ENCODE results near the gene AFAP1.

AFAP1 gene

DNA sequence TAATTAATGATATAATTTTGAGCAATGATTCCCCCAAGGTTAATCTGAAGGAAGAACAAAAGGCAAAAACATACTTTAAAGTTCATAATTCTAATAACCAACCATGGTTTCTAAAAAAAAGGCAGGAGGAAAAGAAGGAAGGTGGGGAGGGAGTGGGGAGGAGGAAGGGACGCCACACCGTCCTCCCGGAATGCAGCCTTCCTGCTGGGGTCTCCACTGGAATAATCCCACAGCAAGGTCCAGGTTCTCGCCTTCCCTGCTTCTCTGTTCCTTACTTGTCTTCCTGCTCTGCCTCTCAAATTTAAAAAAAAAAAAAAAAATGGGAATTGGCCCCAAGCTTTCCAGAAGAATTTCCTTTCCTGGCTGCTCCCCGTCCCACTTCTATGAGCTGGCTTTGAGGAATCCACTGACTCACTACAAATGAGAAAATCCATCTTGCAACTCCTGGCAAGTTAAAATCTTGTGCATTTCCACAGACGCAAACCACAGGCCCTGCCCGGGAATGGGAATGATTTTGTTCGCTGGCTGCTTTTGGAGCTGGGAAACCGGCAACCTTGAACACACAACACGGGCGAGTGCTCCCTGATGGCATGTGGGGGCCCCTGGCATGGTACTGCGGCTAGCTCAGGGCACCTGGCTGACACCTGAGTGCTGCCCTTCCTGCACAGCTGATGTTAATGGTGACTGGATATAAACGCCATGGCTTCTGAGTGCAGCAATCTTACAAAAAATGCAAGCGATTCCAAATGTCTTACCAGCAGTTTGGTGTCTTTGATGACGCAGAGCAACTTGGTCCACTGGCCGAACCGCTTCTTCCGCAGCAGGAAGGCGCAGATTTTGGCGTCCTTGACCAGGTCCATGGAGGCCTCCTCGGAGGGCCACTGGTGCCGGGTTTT lies 97.0 kb downstream of the AFAP1 start:
- no peak for DNase-seq (ENCODE audit: low read depth, low spot score)

DNA sequence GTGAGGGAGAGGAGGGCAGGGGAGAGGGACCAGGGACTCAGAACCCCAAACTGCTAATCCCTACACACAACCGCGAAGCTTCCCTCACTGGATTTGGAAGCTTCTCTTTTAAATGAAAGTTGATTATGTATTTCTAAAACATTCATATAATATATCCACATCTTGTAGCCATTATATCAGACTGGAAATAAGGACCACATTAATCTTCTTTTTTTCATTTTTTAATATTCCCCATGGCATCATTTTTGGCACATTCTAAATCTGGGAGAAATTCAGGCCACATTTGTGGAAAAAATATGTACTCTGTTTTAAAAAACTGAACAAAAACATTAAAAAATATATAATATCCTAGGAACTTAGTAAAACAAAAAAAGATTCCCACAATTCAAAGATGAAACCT lies 97.8 kb downstream of the AFAP1 start:
- DNase-seq (ENCODE audit: low read depth, low spot score) = no peak

GRCh38 chr4:7841071-7841470 lies 98.6 kb downstream of the AFAP1 start:
- no peak for DNase-seq (ENCODE audit: low read depth, low spot score)

DNA sequence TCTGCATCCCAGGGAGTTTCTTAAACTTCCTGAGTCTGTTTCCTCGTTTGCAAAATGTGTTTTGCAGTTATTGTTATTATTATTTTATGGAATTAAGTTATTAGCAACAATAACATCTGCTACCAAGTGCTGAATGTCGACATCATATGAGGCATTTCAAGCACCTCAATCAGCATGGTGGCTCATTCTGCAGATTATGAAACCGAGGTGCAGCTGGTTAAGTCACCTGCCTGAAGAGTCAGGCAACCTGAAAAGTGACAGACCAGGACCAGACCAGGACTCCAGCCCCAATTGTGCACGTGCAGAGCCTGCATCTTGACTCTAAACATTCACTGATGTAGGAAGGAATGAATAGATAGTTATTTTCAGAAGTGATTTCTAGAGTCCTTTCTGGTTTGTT lies 99.8 kb downstream of the AFAP1 start:
- DNase-seq (ENCODE audit: low read depth, low spot score) = no peak

DNA sequence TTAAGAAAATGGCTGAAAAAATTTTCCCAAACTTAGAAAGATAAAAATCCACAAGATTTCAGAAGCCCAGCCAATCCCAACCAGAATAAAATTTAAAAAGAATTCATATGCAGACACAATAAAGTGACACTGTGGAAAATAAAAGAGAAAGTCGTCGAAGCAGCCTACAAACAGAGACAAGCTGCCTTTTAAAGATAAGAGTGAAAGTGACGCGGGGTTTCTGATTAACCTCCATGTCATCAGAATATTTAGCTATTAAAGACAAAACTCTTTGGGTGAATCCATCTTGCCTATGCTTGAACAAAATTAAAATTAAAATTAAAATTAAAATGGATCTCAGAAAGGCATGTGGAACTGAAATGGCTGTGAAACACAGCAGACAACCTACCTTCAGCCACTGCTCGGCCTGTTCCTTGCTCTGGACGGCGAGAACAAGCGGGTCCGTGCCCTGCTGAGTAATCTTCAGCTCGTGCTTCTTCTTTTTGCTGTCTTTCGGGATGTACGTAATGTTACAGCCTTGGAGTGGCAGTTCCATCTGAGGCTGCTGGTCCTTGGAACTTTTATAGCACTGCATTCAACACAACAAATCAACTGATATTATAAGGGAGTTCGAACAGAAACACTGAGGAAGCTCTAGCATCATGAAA lies 101.4 kb downstream of the AFAP1 start:
- DNase-seq (ENCODE audit: low read depth, low spot score) = no peak

GRCh38 chr4:7837597-7838135 lies 102.0 kb downstream of the AFAP1 start:
- DNase-seq (ENCODE audit: low read depth, low spot score) = no peak

DNA sequence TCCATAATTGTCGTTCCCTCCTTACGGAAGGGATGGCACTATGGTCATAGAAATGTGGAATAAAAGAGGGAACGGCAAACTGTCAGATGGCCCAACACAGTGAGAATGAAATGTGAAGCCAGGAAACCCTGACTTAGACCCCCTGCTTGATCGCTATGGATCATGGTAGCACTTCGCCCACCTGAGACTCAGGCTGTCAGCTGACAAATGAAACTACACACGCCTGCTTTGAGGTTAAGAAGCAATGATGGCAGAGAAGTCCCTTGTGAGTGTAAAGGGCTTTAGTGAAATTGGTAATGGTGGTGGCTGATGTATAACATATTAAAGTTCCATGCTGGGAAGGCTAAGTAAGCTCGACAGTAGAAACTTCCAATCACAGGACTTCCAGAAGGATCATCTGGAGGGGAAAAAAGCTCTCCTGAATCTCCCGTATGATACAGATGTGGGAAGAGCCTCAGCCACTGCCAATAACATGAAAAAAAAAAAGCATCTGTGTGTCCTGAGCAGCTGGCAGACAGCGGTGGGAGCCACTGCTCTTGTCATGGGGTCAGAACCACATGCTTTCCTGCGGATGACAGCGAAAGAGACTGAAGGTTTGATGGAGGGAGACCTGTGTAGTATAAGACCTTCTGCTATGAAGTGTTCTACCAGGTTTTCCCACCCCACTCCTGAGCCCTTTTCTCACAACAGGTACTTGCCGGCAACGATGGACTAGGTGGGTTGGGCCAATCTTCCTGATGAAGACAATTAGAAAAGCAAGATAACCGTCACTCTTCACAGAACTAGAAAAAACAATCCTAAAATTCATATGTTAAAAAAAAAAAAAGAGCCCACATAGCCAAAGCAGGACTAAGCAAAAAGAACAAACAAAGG lies 107.6 kb downstream of the AFAP1 start:
- no peak for DNase-seq (ENCODE audit: low read depth, low spot score)

DNA sequence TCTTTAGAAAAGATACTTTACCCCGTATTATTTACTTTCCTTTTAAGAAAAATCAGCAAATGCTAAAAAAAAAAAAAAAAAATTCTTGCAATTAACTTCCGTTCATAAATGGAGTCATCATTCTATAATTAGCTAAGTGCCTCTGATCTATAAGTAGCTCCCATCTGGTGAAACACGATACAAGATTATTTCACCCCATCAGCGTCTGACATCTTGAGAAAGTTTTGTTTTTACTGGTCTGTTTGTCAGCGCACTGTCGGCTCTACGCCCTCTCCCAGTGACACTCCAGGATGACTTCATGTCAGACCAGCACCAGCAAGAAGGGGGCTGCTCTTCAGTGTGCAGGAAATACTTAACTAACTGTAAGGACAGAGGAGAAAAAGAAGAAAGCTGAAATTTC lies 108.3 kb downstream of the AFAP1 start:
- no peak for DNase-seq (ENCODE audit: low read depth, low spot score)

DNA sequence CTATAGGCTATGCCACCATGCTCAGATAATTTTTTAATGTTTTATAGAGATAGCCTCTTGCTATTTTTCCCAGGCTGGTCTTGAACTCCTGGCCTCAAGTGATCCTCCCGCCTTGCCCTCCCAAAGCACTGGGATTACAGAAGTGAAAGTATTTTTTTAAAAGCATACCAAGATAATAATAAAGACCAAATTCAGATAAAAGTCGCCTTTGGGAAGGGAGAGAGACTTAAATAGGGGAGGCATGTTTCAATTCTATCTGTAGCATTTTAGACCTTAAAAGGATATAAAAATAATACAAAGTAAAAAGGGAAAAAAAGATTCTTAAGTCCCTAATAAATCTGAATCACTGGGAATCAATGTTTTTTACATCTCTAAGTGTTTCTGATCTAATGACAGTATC lies 108.9 kb downstream of the AFAP1 start:
- no peak for DNase-seq (ENCODE audit: low read depth, low spot score)

DNA sequence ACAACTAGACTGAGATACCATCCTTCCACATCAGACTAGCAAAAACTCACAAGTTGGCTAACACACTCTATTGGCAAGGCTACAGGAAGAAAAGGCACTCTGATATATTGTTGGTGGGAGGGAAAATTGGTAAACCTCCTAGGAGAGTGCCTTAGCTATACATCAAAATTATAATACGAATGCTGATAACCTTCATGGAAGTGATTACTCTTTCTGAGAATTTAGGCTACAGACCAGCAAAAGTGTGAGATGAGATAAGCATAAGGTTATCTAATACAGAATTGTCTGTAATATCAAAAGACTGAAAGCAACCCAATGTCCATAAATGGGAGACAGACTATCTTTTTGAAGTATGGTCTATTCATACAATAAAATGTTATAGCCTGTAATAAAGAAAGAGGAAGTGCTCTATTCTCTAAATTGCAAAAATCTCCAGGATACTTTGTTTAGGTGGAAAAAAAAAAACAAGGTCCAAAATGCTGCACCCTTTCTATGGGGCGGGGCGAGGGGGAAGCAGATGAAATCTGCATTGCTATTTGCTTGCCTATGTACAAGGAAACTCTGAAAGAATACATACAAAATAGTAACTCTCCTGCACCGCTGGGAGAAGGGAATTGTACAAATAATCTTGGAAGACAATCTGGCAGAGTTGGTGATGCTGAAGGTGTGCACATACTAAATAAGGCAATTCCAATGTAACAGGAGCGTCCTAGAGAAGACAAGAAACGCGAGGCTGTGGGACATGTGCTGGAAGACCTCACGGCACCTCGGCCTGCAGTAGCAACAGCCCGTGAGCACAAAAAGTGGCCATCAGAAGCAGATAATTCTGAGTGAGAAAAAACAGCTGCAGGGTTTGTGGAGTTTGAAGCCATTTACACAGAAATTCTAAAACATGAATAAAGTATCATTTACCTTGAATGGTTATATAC lies 109.7 kb downstream of the AFAP1 start:
- no peak for DNase-seq (ENCODE audit: low read depth, low spot score)

GRCh38 chr4:7828793-7829301 lies 110.8 kb downstream of the AFAP1 start:
- DNase-seq (ENCODE audit: low read depth, low spot score) = no peak

DNA sequence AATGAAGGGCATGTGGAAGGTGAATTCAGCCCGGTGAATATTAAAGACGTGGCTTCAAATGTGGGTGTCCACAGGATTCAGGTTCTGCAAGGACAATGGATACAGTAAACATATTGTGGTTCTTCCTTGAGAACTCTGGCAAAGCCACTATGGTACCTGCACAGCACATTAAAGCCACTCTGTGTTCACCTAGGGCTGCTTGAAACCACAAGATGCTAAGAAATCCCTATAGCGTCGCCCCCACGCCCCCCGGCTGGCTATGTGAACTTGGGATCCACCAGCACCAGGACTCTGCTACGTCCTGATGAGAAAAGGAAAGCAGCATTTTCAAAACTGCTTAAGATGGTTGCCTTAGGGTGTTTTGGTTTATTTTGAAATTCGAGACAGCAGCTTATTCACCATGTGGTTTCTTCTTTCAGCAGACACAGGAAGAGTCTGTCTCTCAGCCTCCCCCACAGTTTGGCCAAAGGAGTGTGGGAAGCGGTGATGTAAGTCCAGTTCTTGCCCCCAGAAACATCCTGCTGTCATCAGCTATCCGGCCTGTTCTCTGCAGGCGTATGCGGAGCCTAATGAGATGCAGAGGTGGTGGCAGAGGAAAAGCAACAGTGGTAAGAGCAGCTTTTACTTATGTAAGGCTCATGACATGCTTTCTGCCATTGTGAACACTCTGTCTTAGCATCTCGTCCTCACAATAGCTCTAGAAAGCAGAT lies 111.5 kb downstream of the AFAP1 start:
- DNase-seq (ENCODE audit: low read depth, low spot score) = no peak

DNA sequence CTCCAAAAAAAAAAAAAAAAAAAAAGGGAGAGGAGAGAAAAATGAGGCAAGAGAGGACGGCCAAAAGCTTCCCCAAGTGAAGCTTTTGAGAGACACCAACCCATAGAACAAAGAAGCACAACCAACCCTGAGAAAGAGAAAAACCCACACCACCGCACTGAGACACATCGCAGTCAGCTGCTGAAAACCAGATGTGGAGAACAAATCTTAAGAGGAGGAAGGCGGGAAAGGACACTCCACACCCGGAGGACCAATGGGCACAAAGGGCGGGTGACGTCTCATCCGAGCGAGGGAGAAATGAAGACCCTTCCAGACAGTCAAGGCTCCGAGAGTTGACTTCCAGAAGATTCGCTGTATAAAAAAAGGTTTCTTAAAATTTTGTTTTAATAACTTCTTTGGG lies 112.1 kb downstream of the AFAP1 start:
- DNase-seq (ENCODE audit: low read depth, low spot score) = no peak

- no peak for DNase-seq (ENCODE audit: low read depth, low spot score)
Observed at GRCh38 chr4:7826909-7827306, 112.8 kb downstream of the AFAP1 start.

GRCh38 chr4:7826176-7826908 lies 113.3 kb downstream of the AFAP1 start:
- DNase-seq (ENCODE audit: low read depth, low spot score) = no peak

DNA sequence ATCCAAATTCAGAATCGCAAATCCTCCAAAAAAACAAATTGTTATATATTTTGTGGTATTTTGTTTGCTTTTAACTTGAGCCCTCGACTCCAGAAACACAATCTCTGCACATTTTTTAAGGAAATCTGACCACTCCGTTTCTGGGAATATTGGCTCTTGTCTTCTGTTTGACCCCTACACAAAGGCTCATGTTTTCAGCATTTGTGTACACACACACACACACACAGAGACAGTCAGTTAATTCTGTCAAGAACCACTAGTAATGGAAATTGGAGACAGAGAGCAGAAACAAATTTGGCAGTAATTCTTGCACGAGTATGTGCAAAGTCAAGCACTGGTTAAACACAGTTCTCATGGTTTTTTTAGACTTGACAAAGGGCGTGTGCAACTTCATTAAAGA lies 115.4 kb downstream of the AFAP1 start:
- DNase-seq (ENCODE audit: low read depth, low spot score) = no peak

DNA sequence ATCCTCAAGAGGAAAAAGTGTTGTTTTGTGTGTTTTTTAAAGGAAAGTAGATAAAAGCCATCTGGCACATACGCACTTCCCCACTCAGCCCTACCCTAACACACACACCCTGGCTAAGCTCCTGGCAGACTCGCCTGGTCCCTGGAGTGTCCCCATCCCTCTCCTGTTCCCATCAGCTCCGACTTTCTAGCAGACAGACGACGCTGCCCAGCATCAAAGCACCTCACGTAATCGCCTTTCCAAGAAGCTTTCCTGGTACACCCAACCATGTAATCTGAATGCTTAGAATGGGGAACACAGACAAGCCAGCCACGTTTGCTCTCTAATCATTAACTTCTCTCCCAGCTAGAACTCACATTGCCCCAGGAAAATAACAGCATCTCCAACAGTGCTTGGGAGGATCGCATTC lies 116.2 kb downstream of the AFAP1 start:
- no peak for DNase-seq (ENCODE audit: low read depth, low spot score)

DNA sequence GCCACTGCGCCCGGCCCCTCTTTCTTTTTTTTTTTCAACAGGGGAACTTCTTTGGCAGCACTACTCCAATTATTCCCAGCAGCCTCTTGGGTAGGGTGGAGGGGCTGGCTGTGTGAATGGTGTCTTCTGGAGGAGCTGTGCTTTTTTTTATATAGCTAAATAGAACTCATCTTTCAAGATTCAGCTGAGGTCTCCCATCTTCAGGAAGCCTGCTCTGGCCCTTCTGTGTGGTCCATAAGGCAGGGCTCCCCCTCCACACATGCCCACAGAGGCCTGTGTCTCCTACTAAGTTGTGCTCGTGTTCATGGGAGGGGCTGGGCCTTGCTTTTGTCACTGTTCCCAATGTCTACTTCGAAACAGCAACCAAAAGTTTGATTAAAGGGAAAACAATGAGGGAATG lies 116.8 kb downstream of the AFAP1 start:
- no peak for DNase-seq (ENCODE audit: low read depth, low spot score)

DNA sequence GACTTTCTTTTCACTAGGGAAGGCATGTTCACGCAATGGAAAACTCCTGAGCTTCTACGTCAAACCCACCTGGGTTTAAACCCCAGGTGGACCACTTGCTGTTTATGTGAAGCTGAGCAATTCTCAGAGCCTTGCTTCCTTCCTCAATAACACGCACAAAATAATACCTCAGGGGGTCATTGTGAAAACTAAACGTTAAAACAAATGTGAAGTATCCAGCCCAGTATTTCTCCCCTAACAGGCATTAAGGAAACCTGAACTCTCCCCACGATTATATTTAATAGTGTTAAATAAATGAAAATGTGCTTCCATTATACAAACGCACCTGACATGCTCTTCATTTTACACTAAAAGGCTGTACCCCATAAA lies 117.5 kb downstream of the AFAP1 start:
- DNase-seq (ENCODE audit: low read depth, low spot score) = no peak

All from iPS DF 19.7 (cell line).